NCI-H345 treated with DMSO at 0.1 percent for 48 hours (cell line): Measurements from ENCODE around the gene UPB1.

Source experiments
- DNase-seq: peaks from one replicate; lab custom pipeline; 2025; ENCODE audit not compliant: unreplicated experiment; lab: John Stamatoyannopoulos, UW

The UPB1 gene

DNA sequence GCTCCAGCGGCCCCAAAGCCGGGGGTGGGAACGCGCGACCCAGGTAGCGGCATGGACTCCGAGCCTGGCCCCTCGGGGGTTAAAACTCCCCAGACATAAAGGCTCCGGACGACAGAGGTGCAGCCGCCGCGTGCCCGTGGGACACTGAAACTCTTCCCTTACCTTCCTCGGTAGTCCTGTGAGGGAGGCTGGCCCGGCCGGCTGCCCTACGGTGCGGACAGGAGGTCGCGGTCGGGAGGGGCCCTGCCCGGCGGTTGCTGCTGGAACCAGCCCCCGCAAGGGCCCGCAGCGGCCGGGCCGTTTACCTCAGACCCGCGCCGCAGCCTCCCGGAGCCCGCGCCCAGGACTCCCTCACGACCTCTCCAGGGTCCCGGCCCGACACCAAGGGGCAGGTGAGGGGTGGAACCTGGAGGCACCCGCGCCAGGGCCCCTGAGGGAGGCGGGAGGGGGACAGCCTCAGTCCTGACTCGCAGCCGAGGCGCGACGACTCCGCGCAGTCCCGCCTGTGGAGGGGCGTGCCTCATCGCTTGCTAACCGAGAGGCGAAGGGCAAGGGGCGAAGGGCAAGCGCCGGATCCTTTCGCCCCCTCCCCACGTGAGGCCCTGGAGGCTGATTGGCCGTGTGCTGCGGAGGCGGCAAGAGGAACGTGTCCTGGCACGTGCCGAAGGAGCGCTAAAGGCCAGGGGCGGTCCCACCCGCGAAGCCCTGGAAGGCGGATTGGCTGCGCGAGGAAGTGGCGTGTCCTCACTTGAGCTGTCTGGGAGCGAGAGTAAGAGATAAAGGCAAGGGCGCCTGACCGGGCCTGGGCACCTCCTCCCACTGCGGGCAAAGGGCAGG lies at the start of gene UPB1:
Gene UPB1, plus strand, starts transcription at position 805 of the 837 bp plus-strand sequence. CDS start 72 bp downstream, outside the sequence.
- no peak for DNase-seq

DNA sequence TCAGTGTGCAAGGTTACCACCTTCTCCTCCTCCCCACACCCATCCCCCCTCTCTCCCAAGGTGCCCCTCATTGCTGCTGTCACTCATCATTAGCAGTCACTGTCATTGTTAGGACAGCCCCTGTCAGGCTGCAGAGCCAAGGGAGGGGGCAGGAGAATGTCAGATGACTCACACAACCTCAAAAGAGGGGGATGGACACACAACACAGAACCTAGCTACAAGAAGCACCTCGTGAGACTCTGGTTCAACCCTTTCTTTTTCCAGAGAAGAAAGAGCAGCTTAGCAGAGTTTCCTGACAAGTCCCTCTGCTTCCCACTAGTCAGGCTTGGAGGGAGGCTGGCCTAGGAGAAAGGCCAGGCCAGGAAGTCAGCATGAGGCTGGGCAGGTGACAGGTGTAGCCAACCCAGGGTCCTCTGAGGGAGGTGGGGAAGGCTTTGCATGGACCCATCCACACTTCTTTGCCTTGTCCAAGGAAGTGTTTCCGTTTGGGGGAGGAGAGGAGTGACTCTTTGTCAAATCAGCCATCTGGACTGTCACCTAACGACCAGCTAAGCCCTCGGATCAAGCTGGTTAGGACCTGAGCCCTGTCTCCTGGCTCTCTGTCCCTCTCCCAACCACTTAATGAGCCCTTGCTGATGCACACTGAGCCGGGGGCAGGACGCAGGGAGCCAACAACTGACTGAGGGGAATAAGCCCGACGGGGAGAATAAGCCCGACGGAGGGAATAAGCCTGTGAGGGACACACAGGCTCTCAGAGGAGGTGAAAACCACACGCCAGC lies 49.5 kb upstream of the UPB1 start:
- DNase-seq, result no peak

- DNase-seq, result no peak
Measured at GRCh38 chr22:24446260-24446611, 48.9 kb upstream of the UPB1 start.

DNA sequence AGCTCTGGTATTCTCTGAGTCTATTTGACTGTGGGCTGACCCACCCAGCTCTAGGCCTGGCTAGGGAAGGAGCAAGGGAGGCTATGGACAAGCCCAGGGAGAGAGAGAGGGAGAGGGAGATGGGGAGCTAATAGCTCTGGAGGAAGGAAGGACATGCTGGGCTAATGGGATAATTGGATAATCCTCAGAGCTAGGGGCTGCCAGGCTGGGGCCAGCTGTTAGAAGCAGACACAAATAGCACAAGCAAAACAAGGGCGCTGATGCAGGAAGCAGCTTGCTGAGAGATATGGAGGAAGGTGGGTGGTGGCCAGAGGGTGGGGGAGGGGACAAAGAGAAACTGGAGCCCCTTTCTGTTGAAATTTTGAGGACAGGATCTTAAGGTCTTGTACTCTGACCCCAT lies 44.5 kb upstream of the UPB1 start:
- DNase-seq, result no peak

- no peak for DNase-seq
Measured at GRCh38 chr22:24451162-24451561, 44.0 kb upstream of the UPB1 start.

- no peak for DNase-seq
Measured at GRCh38 chr22:24453853-24454252, 41.3 kb upstream of the UPB1 start.

GRCh38 chr22:24455039-24455438 lies 40.1 kb upstream of the UPB1 start:
- DNase-seq, result no peak

DNA sequence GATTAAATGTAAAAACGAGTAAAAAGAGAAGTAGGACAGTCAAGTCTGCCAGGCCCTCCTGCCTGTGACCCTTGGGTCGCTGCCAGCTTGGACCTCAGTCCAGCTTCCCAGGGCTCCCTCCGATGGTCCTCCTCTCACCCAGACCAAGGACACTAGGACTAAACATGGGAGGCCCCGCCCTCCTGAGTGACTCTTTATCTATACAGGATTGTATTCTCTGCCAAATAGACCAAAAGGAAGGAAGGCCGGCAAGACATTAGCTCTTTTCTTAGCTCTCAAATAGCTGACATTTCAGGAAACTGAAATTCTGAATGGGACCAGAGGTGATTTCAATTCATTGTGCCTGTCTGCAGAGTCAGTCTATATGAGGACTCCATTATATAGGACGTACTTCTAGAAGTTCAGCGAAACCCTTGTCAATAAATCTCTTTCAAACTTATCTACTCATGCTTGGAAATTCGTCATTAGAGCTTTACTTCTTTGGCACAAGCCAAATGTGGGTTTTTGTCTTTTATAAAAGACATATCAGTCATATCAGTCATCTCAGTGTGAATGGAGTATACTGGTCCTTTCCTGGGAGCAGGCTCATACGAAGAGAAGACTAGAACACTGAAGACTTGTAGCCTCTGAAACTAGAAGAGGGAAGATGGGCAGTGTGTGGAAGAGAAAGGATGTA lies 39.2 kb upstream of the UPB1 start:
- DNase-seq, result no peak

GRCh38 chr22:24457894-24458420 lies 37.2 kb upstream of the UPB1 start:
- DNase-seq, result no peak

- no peak for DNase-seq
Measured at GRCh38 chr22:24459911-24460310, 35.2 kb upstream of the UPB1 start.

DNA sequence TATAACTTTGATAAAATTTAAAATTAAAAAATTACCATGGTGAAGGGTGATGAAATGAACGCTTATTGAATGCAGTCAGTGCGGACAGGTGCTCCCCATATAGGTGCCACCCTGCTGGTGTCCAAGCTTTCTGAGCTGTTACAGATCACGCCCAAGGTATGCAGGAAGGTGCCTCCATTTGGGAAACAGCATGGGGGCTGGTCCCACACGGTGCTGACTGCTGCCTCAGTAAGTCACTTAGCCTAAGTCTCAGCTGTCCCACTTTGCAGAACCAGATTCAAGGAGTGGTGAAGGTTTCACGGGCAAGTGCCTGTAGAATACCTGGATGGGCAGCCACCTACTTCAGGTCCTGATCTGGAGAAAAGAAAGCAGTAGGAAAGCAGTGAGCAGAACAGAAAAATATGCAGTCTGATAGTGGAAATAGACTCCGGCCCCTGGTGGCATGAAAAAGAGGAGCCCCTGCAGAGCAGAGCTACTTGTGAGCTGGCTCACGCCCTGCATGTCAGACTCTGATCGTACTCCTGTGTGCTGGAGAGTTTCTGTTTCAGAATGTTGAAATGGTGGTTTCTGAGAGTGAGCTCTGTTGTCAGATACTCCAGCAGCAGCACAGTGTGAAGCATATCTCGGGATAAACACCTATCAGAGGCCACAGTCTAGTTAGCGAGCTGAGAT lies 34.6 kb upstream of the UPB1 start:
- DNase-seq, result no peak

GRCh38 chr22:24463071-24463760 lies 31.9 kb upstream of the UPB1 start:
- no peak for DNase-seq

- no peak for DNase-seq
Measured at GRCh38 chr22:24465566-24465965, 29.6 kb upstream of the UPB1 start.

DNA sequence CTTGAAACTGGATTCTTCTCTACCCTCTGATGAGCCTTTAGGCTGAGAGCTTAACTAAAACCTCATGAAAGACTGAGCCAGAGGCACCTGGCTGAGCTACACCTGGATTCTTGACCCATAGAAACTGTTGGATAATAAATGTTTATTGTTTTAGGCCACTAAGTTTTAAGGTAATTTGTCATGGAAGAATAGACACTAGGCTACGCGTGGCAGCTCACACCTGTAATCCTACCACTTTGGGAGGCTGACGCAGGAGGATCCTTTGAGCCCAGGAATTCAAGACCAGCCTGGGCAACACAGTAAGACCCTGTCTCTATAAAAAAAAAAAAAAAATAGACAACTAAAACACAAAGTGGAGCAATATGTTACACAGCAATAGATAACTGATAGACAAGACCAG lies 29.2 kb upstream of the UPB1 start:
- no peak for DNase-seq

- DNase-seq, result no peak
Measured at GRCh38 chr22:24466716-24467328, 28.3 kb upstream of the UPB1 start.

- no peak for DNase-seq
Measured at GRCh38 chr22:24467340-24467739, 27.8 kb upstream of the UPB1 start.

DNA sequence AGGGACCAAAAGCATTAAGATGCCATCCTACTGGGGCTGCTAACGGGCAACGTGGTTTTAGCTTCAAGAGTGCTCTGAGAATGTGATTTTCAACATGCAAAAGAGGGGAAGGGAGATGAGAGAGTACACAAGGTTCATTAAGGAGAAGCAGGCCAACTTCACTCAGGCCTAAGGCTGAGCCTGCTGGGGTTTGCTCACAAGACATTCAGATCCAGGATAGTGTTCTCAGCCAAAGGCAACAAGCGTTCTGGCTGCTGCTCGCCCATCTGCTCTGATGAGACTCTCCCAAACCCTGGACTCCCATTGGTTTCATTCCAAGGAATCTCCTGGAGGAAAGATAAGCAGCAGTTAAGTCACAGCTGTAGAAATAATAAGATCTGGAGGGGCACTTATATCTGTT lies 23.6 kb upstream of the UPB1 start:
- no peak for DNase-seq

GRCh38 chr22:24473284-24473683 lies 21.8 kb upstream of the UPB1 start:
- no peak for DNase-seq

- DNase-seq, result no peak
Measured at GRCh38 chr22:24474221-24474620, 20.9 kb upstream of the UPB1 start.

DNA sequence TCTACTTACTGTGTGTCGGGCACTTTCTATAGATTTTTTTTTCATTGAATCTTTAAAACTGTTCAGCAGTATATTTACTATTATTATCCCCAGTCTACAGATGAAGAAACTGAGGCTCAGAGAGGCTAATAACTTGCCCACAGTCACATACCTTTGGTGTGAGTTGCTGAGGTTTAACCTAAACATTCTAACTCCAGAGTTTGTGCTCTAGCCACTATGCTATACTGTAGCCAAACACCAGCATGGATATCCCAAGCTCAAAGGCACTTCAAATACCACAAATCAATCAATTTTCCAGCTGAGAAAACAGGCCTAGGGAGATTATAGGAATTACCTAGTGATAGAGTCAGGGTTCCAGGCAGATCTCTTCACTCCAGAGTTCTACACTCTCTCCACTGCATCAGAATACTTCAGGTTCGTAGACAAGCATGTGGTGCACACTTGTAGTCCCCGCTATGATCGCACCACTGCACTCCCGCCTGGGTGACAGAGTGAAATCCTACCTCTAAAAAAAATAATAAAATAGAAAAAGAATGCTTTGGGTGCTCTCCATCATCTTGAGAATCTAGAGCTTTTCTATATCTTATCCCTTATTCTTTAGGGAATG lies 20.4 kb upstream of the UPB1 start:
- no peak for DNase-seq
